ENCODE measurements around the gene RUNX1.
A peak's percentile ranks its signal among the peaks of the same experiment; 100 is the strongest.

RUNX1 gene

GRCh38 chr21:34886240-34887104 lies 162.6 kb downstream of the RUNX1 start:
- Histone ChIP-seq H2BK120ac (ENCODE audit: low read depth, low read length) (no peak overlapping the region), H3K79me2 (ENCODE audit: control insufficient read depth, insufficient read depth, low read length) (no peaks in the 10 kb centered on the region), H3K4me2 (ENCODE audit: low read length) (peak overlapping the region; percentile 84), H2AK5ac (ENCODE audit: low read length) (no peak overlapping the region), H3K4me1 (ENCODE audit: control insufficient read depth, low read depth, low read length) (peaks cover 2% of the 10 kb centered on the region), H4K8ac (ENCODE audit: low read depth, low read length) (no peak overlapping the region), H3K36me3 (ENCODE audit: control insufficient read depth, insufficient read depth, low read length) (no peaks in the 10 kb centered on the region), H3K27me3 (ENCODE audit: insufficient read depth, low read length, poor library complexity) (peaks cover 17% of the 10 kb centered on the region), H3K9ac (ENCODE audit: low read length) (peak overlapping the region; percentile 65), H3K56ac (ENCODE audit: low read length) (peak overlapping the region; percentile 72), H3K27ac (ENCODE audit: low read depth, low read length) (no peak overlapping the region), H3K4me3 (ENCODE audit: low read length) (peak overlapping the region; percentile 10), H3K18ac (ENCODE audit: low read length) (no peak overlapping the region), H2BK15ac (replicated peaks; ENCODE audit: low read depth) (no peak overlapping the region), H3K23ac (ENCODE audit: low read length) (no peak overlapping the region), H4K5ac (ENCODE audit: low read length) (no peak overlapping the region), H2BK5ac (ENCODE audit: low read length) (no peak overlapping the region), H3K4ac (ENCODE audit: low read depth, low read length) (no peak overlapping the region), H3K79me1 (ENCODE audit: low read length) (no peaks in the 10 kb centered on the region)
- WGBS (ENCODE audit: extremely low coverage, insufficient coverage, low lambda C conversion rate): no CpG with 5 or more reads among the region's 56 CpGs
- DNase-seq: peak; percentile 60

GRCh38 chr21:34885626-34886239 lies 163.4 kb downstream of the RUNX1 start:
- H4K5ac ChIP-seq (ENCODE audit: low read length): no peak overlapping the region
- H3K4me1 ChIP-seq (ENCODE audit: control insufficient read depth, low read depth, low read length): peaks cover 2% of the 10 kb centered on the region
- no peak overlapping the region for H3K4ac ChIP-seq (ENCODE audit: low read depth, low read length)
- H3K4me2 ChIP-seq (ENCODE audit: low read length): peak overlapping the region; percentile 84
- no peak overlapping the region for H2BK120ac ChIP-seq (ENCODE audit: low read depth, low read length)
- no peak overlapping the region for H3K18ac ChIP-seq (ENCODE audit: low read length)
- H3K36me3 ChIP-seq (ENCODE audit: control insufficient read depth, insufficient read depth, low read length): no peaks in the 10 kb centered on the region
- no peak overlapping the region for H3K23ac ChIP-seq (ENCODE audit: low read length)
- no peak overlapping the region for H4K8ac ChIP-seq (ENCODE audit: low read depth, low read length)
- DNase-seq: peak; percentile 50
- no peak overlapping the region for H2BK5ac ChIP-seq (ENCODE audit: low read length)
- no peak overlapping the region for H3K27ac ChIP-seq (ENCODE audit: low read depth, low read length)
- no peak overlapping the region for H2AK5ac ChIP-seq (ENCODE audit: low read length)
- no CpG with 5 or more reads among the region's 24 CpGs for WGBS (ENCODE audit: extremely low coverage, insufficient coverage, low lambda C conversion rate)
- H2BK15ac ChIP-seq (replicated peaks; ENCODE audit: low read depth): no peak overlapping the region
- peak overlapping the region; percentile 10 for H3K4me3 ChIP-seq (ENCODE audit: low read length)
- peak overlapping the region; percentile 66 for H3K56ac ChIP-seq (ENCODE audit: low read length)
- no peaks in the 10 kb centered on the region for H3K79me1 ChIP-seq (ENCODE audit: low read length)
- peak overlapping the region; percentile 65 for H3K9ac ChIP-seq (ENCODE audit: low read length)
- H3K79me2 ChIP-seq (ENCODE audit: control insufficient read depth, insufficient read depth, low read length): no peaks in the 10 kb centered on the region
- peaks cover 17% of the 10 kb centered on the region for H3K27me3 ChIP-seq (ENCODE audit: insufficient read depth, low read length, poor library complexity)

GRCh38 chr21:34885125-34885524 lies 164.0 kb downstream of the RUNX1 start:
- no peaks in the 10 kb centered on the region for H3K36me3 ChIP-seq (ENCODE audit: control insufficient read depth, insufficient read depth, low read length)
- no peak overlapping the region for H3K23ac ChIP-seq (ENCODE audit: low read length)
- H4K5ac ChIP-seq (ENCODE audit: low read length): no peak overlapping the region
- H2BK15ac ChIP-seq (replicated peaks; ENCODE audit: low read depth): peak overlapping the region; percentile 41
- H3K4me2 ChIP-seq (ENCODE audit: low read length): no peak overlapping the region
- no peak overlapping the region for H3K18ac ChIP-seq (ENCODE audit: low read length)
- no peaks in the 10 kb centered on the region for H3K79me1 ChIP-seq (ENCODE audit: low read length)
- H2BK120ac ChIP-seq (ENCODE audit: low read depth, low read length): no peak overlapping the region
- peaks cover 2% of the 10 kb centered on the region for H3K4me1 ChIP-seq (ENCODE audit: control insufficient read depth, low read depth, low read length)
- no peak overlapping the region for H3K56ac ChIP-seq (ENCODE audit: low read length)
- no peak overlapping the region for H3K27ac ChIP-seq (ENCODE audit: low read depth, low read length)
- DNase-seq: no peak
- H3K4ac ChIP-seq (ENCODE audit: low read depth, low read length): no peak overlapping the region
- no peaks in the 10 kb centered on the region for H3K79me2 ChIP-seq (ENCODE audit: control insufficient read depth, insufficient read depth, low read length)
- WGBS (ENCODE audit: extremely low coverage, insufficient coverage, low lambda C conversion rate): no CpG with 5 or more reads among the region's 6 CpGs
- no peak overlapping the region for H3K4me3 ChIP-seq (ENCODE audit: low read length)
- H3K27me3 ChIP-seq (ENCODE audit: insufficient read depth, low read length, poor library complexity): peaks cover 17% of the 10 kb centered on the region
- H2AK5ac ChIP-seq (ENCODE audit: low read length): no peak overlapping the region
- no peak overlapping the region for H3K9ac ChIP-seq (ENCODE audit: low read length)
- H2BK5ac ChIP-seq (ENCODE audit: low read length): no peak overlapping the region
- H4K8ac ChIP-seq (ENCODE audit: low read depth, low read length): no peak overlapping the region

- Histone ChIP-seq H3K36me3 (ENCODE audit: control insufficient read depth, insufficient read depth, low read length) (no peaks in the 10 kb centered on the region), H3K4me3 (ENCODE audit: low read length) (no peak overlapping the region), H2BK15ac (replicated peaks; ENCODE audit: low read depth) (no peak overlapping the region), H4K5ac (ENCODE audit: low read length) (no peak overlapping the region), H3K4me2 (ENCODE audit: low read length) (no peak overlapping the region), H4K8ac (ENCODE audit: low read depth, low read length) (no peak overlapping the region), H3K4ac (ENCODE audit: low read depth, low read length) (no peak overlapping the region), H3K23ac (ENCODE audit: low read length) (no peak overlapping the region), H3K18ac (ENCODE audit: low read length) (no peak overlapping the region), H3K56ac (ENCODE audit: low read length) (no peak overlapping the region), H2BK5ac (ENCODE audit: low read length) (no peak overlapping the region), H3K79me1 (ENCODE audit: low read length) (no peaks in the 10 kb centered on the region), H3K4me1 (ENCODE audit: control insufficient read depth, low read depth, low read length) (peaks cover 2% of the 10 kb centered on the region), H2AK5ac (ENCODE audit: low read length) (no peak overlapping the region), H3K27ac (ENCODE audit: low read depth, low read length) (no peak overlapping the region), H2BK120ac (ENCODE audit: low read depth, low read length) (no peak overlapping the region), H3K9ac (ENCODE audit: low read length) (no peak overlapping the region), H3K27me3 (ENCODE audit: insufficient read depth, low read length, poor library complexity) (peaks cover 17% of the 10 kb centered on the region), H3K79me2 (ENCODE audit: control insufficient read depth, insufficient read depth, low read length) (no peaks in the 10 kb centered on the region)
- WGBS (ENCODE audit: extremely low coverage, insufficient coverage, low lambda C conversion rate): no CpG with 5 or more reads among the region's 3 CpGs
- DNase-seq: no peak
These were observed 164.7 kb downstream of the RUNX1 start for GRCh38 chr21:34884346-34884929.

GRCh38 chr21:34883491-34884271 lies 165.4 kb downstream of the RUNX1 start:
- H3K4ac ChIP-seq (ENCODE audit: low read depth, low read length): no peak overlapping the region
- no peak overlapping the region for H3K9ac ChIP-seq (ENCODE audit: low read length)
- peaks cover 2% of the 10 kb centered on the region for H3K4me1 ChIP-seq (ENCODE audit: control insufficient read depth, low read depth, low read length)
- no peak for DNase-seq
- no peaks in the 10 kb centered on the region for H3K36me3 ChIP-seq (ENCODE audit: control insufficient read depth, insufficient read depth, low read length)
- no peak overlapping the region for H2AK5ac ChIP-seq (ENCODE audit: low read length)
- H3K27me3 ChIP-seq (ENCODE audit: insufficient read depth, low read length, poor library complexity): peaks cover 17% of the 10 kb centered on the region
- H2BK5ac ChIP-seq (ENCODE audit: low read length): no peak overlapping the region
- H4K8ac ChIP-seq (ENCODE audit: low read depth, low read length): no peak overlapping the region
- WGBS (ENCODE audit: extremely low coverage, insufficient coverage, low lambda C conversion rate): no CpG with 5 or more reads among the region's 6 CpGs
- H3K56ac ChIP-seq (ENCODE audit: low read length): no peak overlapping the region
- no peak overlapping the region for H3K27ac ChIP-seq (ENCODE audit: low read depth, low read length)
- H3K18ac ChIP-seq (ENCODE audit: low read length): no peak overlapping the region
- H3K79me1 ChIP-seq (ENCODE audit: low read length): no peaks in the 10 kb centered on the region
- H3K4me2 ChIP-seq (ENCODE audit: low read length): no peak overlapping the region
- no peak overlapping the region for H2BK120ac ChIP-seq (ENCODE audit: low read depth, low read length)
- no peak overlapping the region for H4K5ac ChIP-seq (ENCODE audit: low read length)
- no peak overlapping the region for H2BK15ac ChIP-seq (replicated peaks; ENCODE audit: low read depth)
- H3K23ac ChIP-seq (ENCODE audit: low read length): no peak overlapping the region
- no peaks in the 10 kb centered on the region for H3K79me2 ChIP-seq (ENCODE audit: control insufficient read depth, insufficient read depth, low read length)
- no peak overlapping the region for H3K4me3 ChIP-seq (ENCODE audit: low read length)
